Esophagus muscularis mucosa (tissue), 4 donors: ENCODE data around the gene SLC8A1. TPM values are rescaled to one million over a fixed set of nuclear protein-coding genes. Genes with fewer than 3 reads are reported as not detected.

Experiments used
- DNase-seq: peaks from one replicate; pipeline ENCODE4 v3.0.0-alpha.2; 2017; ENCODE audit errors: extremely low spot score
- H3K27ac ChIP-seq, 4 donors: fragments of 200-600 bp; sonication (generic); replicated peaks in 1 of 4; 1 replicate in 3 of 4; 2 replicates in 1 of 4; pipeline ENCODE4 v1.5.1; 2016 to 2019; ENCODE audit warnings: mild to moderate bottlenecking in 1 of 4
- H3K27me3 ChIP-seq, 4 donors: fragments of 200-600 bp; sonication (generic); one replicate each; pipeline versions ENCODE4 v1.5.1 to v1.6.0; 2016 to 2019
- H3K36me3 ChIP-seq, 4 donors: fragments of 200-600 bp; sonication (generic); one replicate each; pipeline ENCODE4 v1.5.1; 2016 to 2019
- H3K4me1 ChIP-seq, 4 donors: fragments of 200-600 bp; sonication (generic); one replicate each; pipeline ENCODE4 v1.5.1; 2016 to 2019
- H3K4me3 ChIP-seq, 4 donors: fragments of 200-600 bp; sonication (generic); 1 replicate in 2 of 4; 2 replicates in 2 of 4; pipeline ENCODE4 v1.5.1; 2016 to 2019; ENCODE audit warnings: mild to moderate bottlenecking in 4 of 4, moderate library complexity in 1 of 4
- H3K9me3 ChIP-seq, 4 donors: fragments of 200-600 bp; sonication (generic); 1 replicate in 3 of 4; 2 replicates in 1 of 4; pipeline ENCODE4 v1.5.1; 2016 to 2019
- CTCF ChIP-seq, 3 experiments: fragments of 200-600 bp in 2 of 3; fragments of 450-650 bp in 1 of 3; sonication (generic) in 2 of 3; IDR thresholded peaks; one replicate each; pipeline ENCODE4 v1.5.1; 2017 to 2019; ENCODE audit warnings: antibody characterized with exemption in 3 of 3, mild to moderate bottlenecking in 2 of 3, moderate library complexity in 1 of 3
- EP300 ChIP-seq: sonication (generic); formaldehyde crosslinking; IDR thresholded peaks from one replicate; pipeline ENCODE4 v1.6.1; 2017; ENCODE audit warnings: antibody characterized with exemption
- POLR2A ChIP-seq: fragments of 450-650 bp; IDR thresholded peaks from one replicate; pipeline ENCODE4 v1.6.1; 2017; ENCODE audit warnings: antibody characterized with exemption, moderate library complexity, mild to moderate bottlenecking, low read depth
- POLR2AphosphoS5 ChIP-seq, 2 donors: sonication (generic); formaldehyde crosslinking; IDR thresholded peaks; one replicate each; pipeline ENCODE4 v1.6.1; 2017; ENCODE audit warnings: antibody characterized with exemption in 2 of 2
- WGBS: methylation state at CpG from one replicate; pipeline ENCODE4 v1.1.5; 2018; 5-methylcytosine and 5-hydroxymethylcytosine counted together
- intact Hi-C: fragments of 100-400 bp; cut with DNase I; formaldehyde crosslinking; loops from one replicate; pipeline ENCODE4 v1.15.1; 2023
- total RNA-seq, 4 donors: library from RNA; depleted of rRNA; stranded (reverse); fragments of >200 nt; gene quantifications; one replicate each; pipeline versions ENCODE4 v1.1.0 to v1.2.1, GENCODE V29; 2016

Gene SLC8A1
- total RNA-seq, 4 donors from 2014 or later, result 105 to 166 (median 157) TPM

GRCh38 chr2:40304340-40304739 lies 147.6 kb downstream of the SLC8A1 start:
- Histone ChIP-seq H3K36me3 (no peaks in the 10 kb centered on the region), H3K9me3 (no peaks in the 10 kb centered on the region), H3K4me1 (peaks cover 19 to 31% (median 26%) of the 10 kb centered on the region in 4 donors), H3K4me3 (no peak overlapping the region), H3K27me3 (no peaks in the 10 kb centered on the region), H3K27ac (no peak overlapping the region)
- intact Hi-C loops, result no loop called here
- WGBS, result 85% methylated on average over 8 of the region's 8 CpGs
- DNase-seq, result no peak
- TF ChIP-seq EP300, result no peak
- no peak for TF ChIP-seq CTCF (IDR thresholded peaks at IDR 0.05)
- no peak for TF ChIP-seq POLR2AphosphoS5 (IDR thresholded peaks at IDR 0.05)
- TF ChIP-seq POLR2A, result no peak

GRCh38 chr2:40303746-40304145 lies 148.1 kb downstream of the SLC8A1 start:
- no peak overlapping the region for H3K4me3 ChIP-seq
- DNase-seq, result no peak
- intact Hi-C loops, result no loop called here
- no peak overlapping the region for H3K27ac ChIP-seq
- peaks cover 19 to 31% (median 26%) of the 10 kb centered on the region in 4 donors for H3K4me1 ChIP-seq
- no peaks in the 10 kb centered on the region for H3K27me3 ChIP-seq
- WGBS, result 78% methylated on average over 4 of the region's 4 CpGs
- H3K36me3 ChIP-seq, result no peaks in the 10 kb centered on the region
- no peaks in the 10 kb centered on the region for H3K9me3 ChIP-seq
- TF ChIP-seq CTCF (IDR thresholded peaks at IDR 0.05) (no peak), EP300 (no peak)

- Histone ChIP-seq H3K4me3 (no peak overlapping the region), H3K4me1 (peaks cover 19 to 31% (median 26%) of the 10 kb centered on the region in 4 donors), H3K27ac (no peak overlapping the region), H3K27me3 (no peaks in the 10 kb centered on the region), H3K9me3 (no peaks in the 10 kb centered on the region), H3K36me3 (no peaks in the 10 kb centered on the region)
- no peak for DNase-seq
- intact Hi-C loops, result no loop called here
- TF ChIP-seq EP300, result no peak
- WGBS, result 75% methylated on average over 2 of the region's 2 CpGs
These were observed 149.1 kb downstream of the SLC8A1 start for GRCh38 chr2:40302751-40303325.

GRCh38 chr2:40300391-40300790 lies 151.5 kb downstream of the SLC8A1 start:
- H3K36me3 ChIP-seq, result no peaks in the 10 kb centered on the region
- DNase-seq, result no peak
- H3K27ac ChIP-seq, result no peak overlapping the region
- TF ChIP-seq CTCF (IDR thresholded peaks at IDR 0.05), result no peak
- no peak for TF ChIP-seq POLR2A
- no peak for TF ChIP-seq EP300
- no peak for TF ChIP-seq POLR2AphosphoS5 (IDR thresholded peaks at IDR 0.05)
- 77% methylated on average over 6 of the region's 6 CpGs for WGBS
- intact Hi-C loops, result no loop called here
- no peaks in the 10 kb centered on the region for H3K9me3 ChIP-seq
- no peak overlapping the region for H3K4me3 ChIP-seq
- no peaks in the 10 kb centered on the region for H3K27me3 ChIP-seq
- peaks cover 5 to 22% (median 12%) of the 10 kb centered on the region in 4 donors for H3K4me1 ChIP-seq

- H3K27me3 ChIP-seq, result no peaks in the 10 kb centered on the region
- intact Hi-C loops, result no loop called here
- 89% methylated on average over 2 of the region's 2 CpGs for WGBS
- no peaks in the 10 kb centered on the region for H3K9me3 ChIP-seq
- H3K4me1 ChIP-seq, result peaks cover 0 to 16% (median 9%) of the 10 kb centered on the region in 4 donors
- no peak for TF ChIP-seq CTCF (IDR thresholded peaks at IDR 0.05)
- no peak for TF ChIP-seq POLR2AphosphoS5 (IDR thresholded peaks at IDR 0.05)
- TF ChIP-seq EP300, result no peak
- no peak for TF ChIP-seq POLR2A
- H3K36me3 ChIP-seq, result no peaks in the 10 kb centered on the region
- no peak overlapping the region for H3K4me3 ChIP-seq
- DNase-seq, result no peak
- H3K27ac ChIP-seq, result no peak overlapping the region
These were observed 152.1 kb downstream of the SLC8A1 start for GRCh38 chr2:40299781-40300180.
